ENCODE results near the gene DND1. TPM values are rescaled to one million over a fixed set of nuclear protein-coding genes. Genes with fewer than 3 reads are reported as not detected.

Gene DND1
- total RNA-seq, 1 donor from 2014 or later, result 5.4 TPM

GRCh38 chr5:140633021-140633471, 40.3 kb downstream of the DND1 start, which contains the start of gene CD14:
Gene CD14, minus strand, starts transcription at chr5:140633175. Its CDS starts 104 bp downstream, at chr5:140633071.
- peaks cover 6% of the 10 kb centered on the region for H3K9me3 Mint-ChIP-seq (ENCODE audit: unreplicated experiment)
- H3K4me3 Mint-ChIP-seq (ENCODE audit: unreplicated experiment), result peak within 1 kb of the TSS; percentile 64
- DNase-seq, result no peak
- no peaks in the 10 kb centered on the region for H3K4me1 Mint-ChIP-seq (ENCODE audit: low read depth, unreplicated experiment)
- H3K27me3 Mint-ChIP-seq (ENCODE audit: unreplicated experiment), result peaks cover 15% of the 10 kb centered on the region
- peaks cover 9% of the 10 kb centered on the region for H3K36me3 Mint-ChIP-seq (ENCODE audit: unreplicated experiment)
- H3K27ac Mint-ChIP-seq (ENCODE audit: unreplicated experiment), result no peak within 1 kb of the TSS
- no peak for TF ChIP-seq CTCF (IDR thresholded peaks at IDR 0.05; ENCODE audit: partially characterized antibody, unreplicated experiment)

- peaks cover 16% of the 10 kb centered on the region for H3K27me3 Mint-ChIP-seq (ENCODE audit: unreplicated experiment)
Observed at GRCh38 chr5:140632366-140633020, 40.9 kb downstream of the DND1 start.

GRCh38 chr5:140631831-140632365, 41.5 kb downstream of the DND1 start:
- TF ChIP-seq CTCF (IDR thresholded peaks at IDR 0.05; ENCODE audit: partially characterized antibody, unreplicated experiment), result no peak
- DNase-seq, result no peak
- Mint-ChIP-seq H3K27me3 (ENCODE audit: unreplicated experiment) (peaks cover 15% of the 10 kb centered on the region), H3K9me3 (ENCODE audit: unreplicated experiment) (peaks cover 9% of the 10 kb centered on the region), H3K4me1 (ENCODE audit: low read depth, unreplicated experiment) (no peaks in the 10 kb centered on the region), H3K27ac (ENCODE audit: unreplicated experiment) (no peak overlapping the region), H3K4me3 (ENCODE audit: unreplicated experiment) (peak overlapping the region; percentile 64), H3K36me3 (ENCODE audit: unreplicated experiment) (peaks cover 11% of the 10 kb centered on the region)

More at GRCh38 chr5:140632366-140633020, 40.9 kb downstream of the DND1 start:
- Mint-ChIP-seq H3K4me3 (ENCODE audit: unreplicated experiment) (peak overlapping the region; percentile 64), H3K9me3 (ENCODE audit: unreplicated experiment) (peaks cover 8% of the 10 kb centered on the region), H3K4me1 (ENCODE audit: low read depth, unreplicated experiment) (no peaks in the 10 kb centered on the region), H3K36me3 (ENCODE audit: unreplicated experiment) (peaks cover 11% of the 10 kb centered on the region), H3K27ac (ENCODE audit: unreplicated experiment) (no peak overlapping the region)
- DNase-seq, result no peak
- no peak for TF ChIP-seq CTCF (IDR thresholded peaks at IDR 0.05; ENCODE audit: partially characterized antibody, unreplicated experiment)

- peaks cover 10% of the 10 kb centered on the region for H3K27me3 Mint-ChIP-seq (ENCODE audit: unreplicated experiment)
- H3K4me1 Mint-ChIP-seq (ENCODE audit: low read depth, unreplicated experiment), result no peaks in the 10 kb centered on the region
- H3K4me3 Mint-ChIP-seq (ENCODE audit: unreplicated experiment), result no peak overlapping the region
- no peak overlapping the region for H3K27ac Mint-ChIP-seq (ENCODE audit: unreplicated experiment)
- TF ChIP-seq CTCF (IDR thresholded peaks at IDR 0.05; ENCODE audit: partially characterized antibody, unreplicated experiment), result no peak
- H3K9me3 Mint-ChIP-seq (ENCODE audit: unreplicated experiment), result peaks cover 9% of the 10 kb centered on the region
- peaks cover 11% of the 10 kb centered on the region for H3K36me3 Mint-ChIP-seq (ENCODE audit: unreplicated experiment)
- DNase-seq, result no peak
Observed at GRCh38 chr5:140631036-140631417, 42.3 kb downstream of the DND1 start.
